Transverse colon (tissue), 3 donors: Measurements from ENCODE around the gene PEX14.
A peak's percentile ranks its signal among the peaks of the same experiment; 100 is the strongest.

Experiments used
- EP300 ChIP-seq: sonication (generic); formaldehyde crosslinking; IDR thresholded peaks from one replicate; pipeline ENCODE4 v1.6.1; 2017; ENCODE audit warnings: antibody characterized with exemption, low read depth
- TF ChIP-seq, protein P1 (sequence below), 5 experiments: fragments of 200-600 bp in 3 of 5; fragments of 450-650 bp in 2 of 5; sonication (generic) in 3 of 5; IDR thresholded peaks; 1 replicate in 2 of 5; 2 replicates in 3 of 5; pipeline ENCODE4 v1.5.1; 2016 to 2017; ENCODE audit warnings: antibody characterized with exemption in 5 of 5, inconsistent platforms in 3 of 5, mild to moderate bottlenecking in 2 of 5, moderate library complexity in 1 of 5

DNA sequence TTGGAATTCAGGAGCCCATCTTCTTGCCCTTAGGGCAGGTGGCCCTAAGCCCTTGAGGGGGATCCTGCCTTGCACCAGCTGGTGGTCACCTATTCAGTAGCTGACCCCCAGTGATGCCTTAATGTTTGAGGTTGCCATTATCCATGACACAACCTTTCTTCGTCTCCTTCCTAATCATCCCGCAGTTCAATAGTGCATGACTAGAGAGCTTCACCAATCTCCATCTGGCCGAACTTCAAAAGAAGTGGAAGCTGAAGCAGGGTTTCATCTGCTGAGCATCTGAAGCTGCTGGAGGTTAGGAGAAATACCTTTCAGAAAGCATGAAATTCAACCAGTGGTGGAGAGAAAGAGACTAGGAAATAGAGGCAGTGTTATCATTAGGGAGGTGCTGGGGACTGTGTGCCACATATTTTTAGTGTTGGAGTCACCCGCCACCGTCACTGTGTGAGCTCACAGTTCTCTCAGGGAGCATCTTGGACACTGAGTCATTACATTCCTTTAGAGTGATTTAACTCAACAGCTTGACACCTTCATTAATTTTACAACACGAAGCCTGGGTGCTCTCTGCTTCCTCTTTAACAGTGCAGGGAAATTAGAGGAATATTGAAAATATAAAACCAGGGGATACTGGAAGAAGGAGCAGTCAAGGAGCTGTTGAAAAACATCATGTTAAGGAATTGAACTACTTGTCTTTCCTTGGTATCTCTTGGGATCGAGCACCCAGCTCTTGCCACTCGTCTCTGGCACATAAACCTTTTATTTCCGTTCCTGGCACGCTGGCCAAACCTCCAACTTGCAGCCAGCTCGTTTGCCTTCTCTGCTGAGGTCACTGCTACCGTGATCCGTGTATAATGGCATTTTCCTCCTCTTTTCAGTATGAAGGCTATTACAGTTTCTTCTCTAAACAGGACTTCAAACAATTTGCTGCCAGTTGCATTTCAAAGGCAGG, 53.6 kb downstream of the PEX14 start:
- TF ChIP-seq, protein P1, sequence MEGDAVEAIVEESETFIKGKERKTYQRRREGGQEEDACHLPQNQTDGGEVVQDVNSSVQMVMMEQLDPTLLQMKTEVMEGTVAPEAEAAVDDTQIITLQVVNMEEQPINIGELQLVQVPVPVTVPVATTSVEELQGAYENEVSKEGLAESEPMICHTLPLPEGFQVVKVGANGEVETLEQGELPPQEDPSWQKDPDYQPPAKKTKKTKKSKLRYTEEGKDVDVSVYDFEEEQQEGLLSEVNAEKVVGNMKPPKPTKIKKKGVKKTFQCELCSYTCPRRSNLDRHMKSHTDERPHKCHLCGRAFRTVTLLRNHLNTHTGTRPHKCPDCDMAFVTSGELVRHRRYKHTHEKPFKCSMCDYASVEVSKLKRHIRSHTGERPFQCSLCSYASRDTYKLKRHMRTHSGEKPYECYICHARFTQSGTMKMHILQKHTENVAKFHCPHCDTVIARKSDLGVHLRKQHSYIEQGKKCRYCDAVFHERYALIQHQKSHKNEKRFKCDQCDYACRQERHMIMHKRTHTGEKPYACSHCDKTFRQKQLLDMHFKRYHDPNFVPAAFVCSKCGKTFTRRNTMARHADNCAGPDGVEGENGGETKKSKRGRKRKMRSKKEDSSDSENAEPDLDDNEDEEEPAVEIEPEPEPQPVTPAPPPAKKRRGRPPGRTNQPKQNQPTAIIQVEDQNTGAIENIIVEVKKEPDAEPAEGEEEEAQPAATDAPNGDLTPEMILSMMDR (IDR thresholded peaks at IDR 0.05) = no peak
- peak; percentile 61 for TF ChIP-seq EP300
